OCI-LY1 (cell line): ENCODE results near the gene FMO3.

Experiments
- EZH2 ChIP-seq: fragments of 200-600 bp; sonication (generic), shearing (Covaris generic); IDR thresholded peaks from 2 replicates; pipeline ENCODE4 v1.8.0; 2017; ENCODE audit warnings: borderline replicate concordance, mixed run types, mild to moderate bottlenecking, antibody characterized with exemption, low read length, moderate library complexity, mixed read lengths
- TF ChIP-seq, protein P1 (sequence below): fragments of 200-600 bp; sonication (generic), shearing (Covaris generic); IDR thresholded peaks from 2 replicates; pipeline ENCODE4 v1.5.1; 2017; ENCODE audit warnings: mild to moderate bottlenecking, antibody characterized with exemption, low read length, moderate library complexity, mixed read lengths

DNA sequence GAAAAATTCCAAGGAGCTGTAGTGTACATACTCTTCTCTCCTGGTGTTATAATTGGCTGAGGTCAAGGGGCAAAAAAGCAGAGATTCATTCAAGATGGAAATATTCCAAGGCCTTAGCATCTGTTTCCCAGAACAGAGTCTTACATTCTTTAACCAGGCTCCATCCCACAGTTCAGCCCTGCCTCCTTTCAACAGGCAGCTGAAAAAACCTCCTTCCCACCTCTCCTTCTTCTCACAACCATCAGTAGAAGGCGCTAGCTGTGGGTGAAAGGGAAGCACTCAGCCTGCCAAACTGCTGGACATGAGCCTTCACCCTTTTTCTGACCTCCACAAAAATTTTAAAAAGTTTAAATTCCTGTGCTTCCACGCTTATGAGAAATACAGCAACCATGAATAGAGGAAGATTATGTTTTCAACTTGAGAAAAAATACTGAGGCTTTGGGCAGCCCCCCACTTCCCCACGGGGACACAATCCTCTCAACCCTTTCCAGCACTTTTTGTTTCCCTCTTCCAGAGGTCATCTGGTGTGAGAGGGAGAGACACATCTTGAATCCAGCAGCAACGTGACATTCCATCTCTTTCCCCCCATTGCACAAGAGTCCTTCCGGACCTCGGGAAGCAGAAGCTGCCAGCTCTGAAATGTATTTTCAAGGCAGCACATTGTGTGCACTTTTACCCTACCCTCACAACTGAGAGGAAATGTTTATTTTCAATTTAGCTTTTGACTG, 51.1 kb downstream of the FMO3 start:
- TF ChIP-seq, protein P1, sequence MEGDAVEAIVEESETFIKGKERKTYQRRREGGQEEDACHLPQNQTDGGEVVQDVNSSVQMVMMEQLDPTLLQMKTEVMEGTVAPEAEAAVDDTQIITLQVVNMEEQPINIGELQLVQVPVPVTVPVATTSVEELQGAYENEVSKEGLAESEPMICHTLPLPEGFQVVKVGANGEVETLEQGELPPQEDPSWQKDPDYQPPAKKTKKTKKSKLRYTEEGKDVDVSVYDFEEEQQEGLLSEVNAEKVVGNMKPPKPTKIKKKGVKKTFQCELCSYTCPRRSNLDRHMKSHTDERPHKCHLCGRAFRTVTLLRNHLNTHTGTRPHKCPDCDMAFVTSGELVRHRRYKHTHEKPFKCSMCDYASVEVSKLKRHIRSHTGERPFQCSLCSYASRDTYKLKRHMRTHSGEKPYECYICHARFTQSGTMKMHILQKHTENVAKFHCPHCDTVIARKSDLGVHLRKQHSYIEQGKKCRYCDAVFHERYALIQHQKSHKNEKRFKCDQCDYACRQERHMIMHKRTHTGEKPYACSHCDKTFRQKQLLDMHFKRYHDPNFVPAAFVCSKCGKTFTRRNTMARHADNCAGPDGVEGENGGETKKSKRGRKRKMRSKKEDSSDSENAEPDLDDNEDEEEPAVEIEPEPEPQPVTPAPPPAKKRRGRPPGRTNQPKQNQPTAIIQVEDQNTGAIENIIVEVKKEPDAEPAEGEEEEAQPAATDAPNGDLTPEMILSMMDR, result no peak
- TF ChIP-seq EZH2, result no peak
